IMR-90 (cell line): ENCODE results near the gene ZC3H4.

Source experiments
- CHD1 ChIP-seq: IDR thresholded peaks from 2 replicates; pipeline ENCODE4 v1.6.1; 2012; ENCODE audit warnings: low read depth, low read length, improper control_type of control experiment
- CTCF ChIP-seq: conservative IDR thresholded peaks from 2 replicates; pipeline ENCODE4 v1.5.1; 2012; ENCODE audit warnings: mild to moderate bottlenecking, low read depth, low read length, improper control_type of control experiment
- FOS ChIP-seq: fragments of 150-350 bp; IDR thresholded peaks from 2 replicates; pipeline ENCODE4 v1.6.1; 2016; ENCODE audit warnings: low read depth, low read length
- MAFK ChIP-seq: IDR thresholded peaks from 2 replicates; pipeline ENCODE4 v1.6.1; 2012; ENCODE audit warnings: low read depth, low read length, improper control_type of control experiment
- MAZ ChIP-seq: IDR thresholded peaks from 2 replicates; pipeline ENCODE4 v1.6.1; 2012; ENCODE audit warnings: low read depth, mild to moderate bottlenecking, low read length, improper control_type of control experiment, moderate library complexity, borderline replicate concordance
- MXI1 ChIP-seq: IDR thresholded peaks from 2 replicates; pipeline ENCODE4 v1.6.1; 2012; ENCODE audit warnings: low read depth, mild to moderate bottlenecking, low read length, moderate library complexity, borderline replicate concordance
- POLR2A ChIP-seq: IDR thresholded peaks from 2 replicates; pipeline ENCODE4 v1.6.1; 2012; ENCODE audit warnings: mild to moderate bottlenecking, low read depth, low read length
- RCOR1 ChIP-seq: IDR thresholded peaks from 2 replicates; pipeline ENCODE4 v1.6.1; 2012; ENCODE audit warnings: mild to moderate bottlenecking, low read length, improper control_type of control experiment; ENCODE audit not compliant: insufficient replicate concordance
- RFX5 ChIP-seq: IDR thresholded peaks from 2 replicates; pipeline ENCODE4 v1.8.0; 2012; ENCODE audit warnings: low read depth, mild to moderate bottlenecking, low read length, moderate library complexity
- SMC3 ChIP-seq: fragments of 150-350 bp; IDR thresholded peaks from 2 replicates; pipeline ENCODE4 v1.6.1; 2016; ENCODE audit warnings: low read depth, mild to moderate bottlenecking, antibody characterized with exemption, low read length, moderate library complexity
- USF2 ChIP-seq: fragments of 150-350 bp; IDR thresholded peaks from 2 replicates; pipeline ENCODE4 v1.6.1; 2017; ENCODE audit warnings: mild to moderate bottlenecking, antibody characterized with exemption, low read length, low read depth

- no peak for TF ChIP-seq SMC3
- no peak for TF ChIP-seq RFX5
- TF ChIP-seq CTCF: no peak
- no peak for TF ChIP-seq MXI1
- TF ChIP-seq FOS: no peak
- no peak for TF ChIP-seq POLR2A
- no peak for TF ChIP-seq MAZ
- no peak for TF ChIP-seq RCOR1
- no peak for TF ChIP-seq MAFK
- no peak for TF ChIP-seq USF2
- no peak for TF ChIP-seq CHD1
Measured at GRCh38 chr19:47044946-47045866, 68.4 kb downstream of the ZC3H4 start.
